HG03045 (cell line): ENCODE results near the gene CFHR5.
"Not testable (repeated sequence)": the region's sequence is repeated elsewhere in the genome, so short reads cannot be mapped to it uniquely, and the experiment has no call there.

Experiments
- ATAC-seq: cut with Tn5 transposase; IDR thresholded peaks from one replicate; pipeline ENCODE4 v1.9.1; 2021; ENCODE audit warnings: mild to moderate bottlenecking, moderate library complexity; ENCODE audit not compliant: unreplicated experiment

CFHR5 gene

DNA sequence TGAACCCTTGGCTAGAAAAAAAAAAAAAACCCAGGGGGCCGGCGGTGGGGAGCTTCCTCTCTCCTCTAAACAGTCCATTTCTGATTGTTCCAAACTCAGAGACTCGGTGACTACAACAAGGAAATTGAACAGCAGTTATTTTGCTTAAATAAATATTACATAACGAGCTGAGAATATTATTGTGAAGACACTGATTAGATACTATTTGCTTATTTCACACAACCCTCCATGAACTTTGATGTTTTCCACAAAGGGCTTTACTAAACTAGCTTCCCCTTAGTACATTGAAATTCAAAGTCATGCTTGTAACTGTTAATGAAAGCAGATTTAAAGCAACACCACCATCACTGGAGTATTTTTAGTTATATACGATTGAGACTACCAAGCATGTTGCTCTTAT lies at the start of gene CFHR5:
CFHR5 (plus strand) TSS at position 279 of the 400 bp plus-strand sequence; CDS start at position 388, 109 bp downstream.
- no peak for ATAC-seq

DNA sequence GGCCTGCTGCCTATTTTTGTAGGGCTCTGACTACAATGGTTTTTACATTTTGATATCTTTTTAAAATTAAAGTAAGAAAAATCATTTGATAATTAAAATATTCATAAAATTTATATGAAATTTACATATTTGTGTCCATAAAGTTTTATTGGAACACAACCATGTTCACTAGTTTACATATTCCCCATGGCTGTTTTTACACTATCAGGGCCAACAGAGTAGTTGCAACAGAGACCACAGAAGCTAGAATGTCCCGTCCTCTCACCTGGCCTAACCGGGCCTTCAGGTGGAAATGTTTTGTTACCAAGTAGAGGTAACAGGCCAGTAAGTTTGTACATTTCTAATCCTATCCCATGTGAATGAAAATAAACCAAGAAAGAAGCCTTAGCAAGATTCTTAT lies 44.5 kb upstream of the CFHR5 start:
- not testable (repeated sequence) for ATAC-seq

DNA sequence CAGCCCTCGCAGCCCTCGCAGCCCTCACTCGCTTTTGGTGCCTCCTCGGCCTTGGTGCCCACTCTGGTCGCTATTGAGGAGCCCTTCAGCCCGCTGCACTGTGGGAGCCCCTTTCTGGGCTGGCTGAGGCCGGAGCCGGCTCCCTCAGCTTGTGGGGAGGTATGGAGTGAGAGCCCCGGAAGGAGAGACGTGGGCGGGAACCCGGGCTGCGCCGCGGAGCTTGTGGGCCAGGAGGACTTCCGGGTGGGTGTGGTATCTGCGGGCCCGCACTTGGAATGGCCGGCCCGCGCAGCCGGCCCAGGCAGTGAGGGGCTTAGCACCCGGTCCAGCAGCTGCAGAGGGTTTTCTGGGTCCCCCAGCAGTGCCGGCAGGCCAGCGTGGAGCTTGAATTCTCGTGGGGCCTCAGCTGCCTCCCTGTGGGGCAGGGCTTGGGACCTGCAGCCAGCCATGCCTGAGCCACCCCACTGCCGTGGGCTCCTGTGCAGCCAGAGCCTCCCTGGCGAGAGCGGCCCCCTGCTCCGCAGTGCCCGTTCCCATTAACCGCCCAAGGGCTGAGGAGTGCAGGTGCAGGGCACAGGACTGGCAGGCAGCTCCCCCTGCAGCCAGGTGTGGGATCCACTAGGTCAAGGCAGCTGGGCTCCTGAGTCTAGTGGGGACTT lies 43.7 kb upstream of the CFHR5 start:
- no peak for ATAC-seq

DNA sequence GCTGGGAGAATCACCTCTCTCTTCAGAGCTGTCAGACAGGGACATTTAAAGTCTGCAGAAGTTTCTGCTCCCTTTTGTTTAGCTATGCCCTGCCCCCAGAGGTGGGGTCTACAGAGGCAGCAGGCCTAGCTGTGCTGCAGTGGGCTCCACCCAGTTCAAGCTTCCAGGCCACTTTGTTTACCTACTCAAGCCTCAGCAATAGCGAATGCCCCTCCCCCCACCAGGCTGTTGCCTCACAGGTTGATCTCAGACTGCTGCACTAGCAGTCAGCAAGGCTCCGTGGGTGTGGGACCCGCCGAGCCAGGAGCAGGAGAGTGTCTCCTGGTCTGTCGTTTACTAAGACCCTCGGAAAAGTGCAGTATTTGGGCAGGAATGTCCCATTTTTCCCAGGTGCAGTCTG lies 35.9 kb upstream of the CFHR5 start:
- not testable (repeated sequence) for ATAC-seq

DNA sequence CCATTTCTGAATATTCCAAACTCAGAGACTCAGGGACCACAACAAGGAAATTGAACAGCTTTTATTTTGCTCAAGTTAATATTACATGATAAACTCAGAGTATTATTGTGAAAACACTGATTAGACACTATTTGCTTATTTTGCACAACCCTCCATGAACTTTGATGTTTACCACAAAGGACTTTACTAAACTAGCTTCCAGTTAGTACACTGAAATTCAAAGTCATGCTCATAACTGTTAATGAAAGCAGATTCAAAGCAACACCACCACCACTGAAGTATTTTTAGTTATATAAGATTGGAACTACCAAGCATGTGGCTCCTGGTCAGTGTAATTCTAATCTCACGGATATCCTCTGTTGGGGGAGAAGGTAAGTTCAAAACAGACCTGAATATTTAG lies 33.8 kb upstream of the CFHR5 start, which contains the start of gene CFHR2:
CFHR2 (plus strand) TSS at position 171 of the 400 bp plus-strand sequence; CDS start at position 314, 143 bp downstream.
- ATAC-seq, result not testable (repeated sequence)

DNA sequence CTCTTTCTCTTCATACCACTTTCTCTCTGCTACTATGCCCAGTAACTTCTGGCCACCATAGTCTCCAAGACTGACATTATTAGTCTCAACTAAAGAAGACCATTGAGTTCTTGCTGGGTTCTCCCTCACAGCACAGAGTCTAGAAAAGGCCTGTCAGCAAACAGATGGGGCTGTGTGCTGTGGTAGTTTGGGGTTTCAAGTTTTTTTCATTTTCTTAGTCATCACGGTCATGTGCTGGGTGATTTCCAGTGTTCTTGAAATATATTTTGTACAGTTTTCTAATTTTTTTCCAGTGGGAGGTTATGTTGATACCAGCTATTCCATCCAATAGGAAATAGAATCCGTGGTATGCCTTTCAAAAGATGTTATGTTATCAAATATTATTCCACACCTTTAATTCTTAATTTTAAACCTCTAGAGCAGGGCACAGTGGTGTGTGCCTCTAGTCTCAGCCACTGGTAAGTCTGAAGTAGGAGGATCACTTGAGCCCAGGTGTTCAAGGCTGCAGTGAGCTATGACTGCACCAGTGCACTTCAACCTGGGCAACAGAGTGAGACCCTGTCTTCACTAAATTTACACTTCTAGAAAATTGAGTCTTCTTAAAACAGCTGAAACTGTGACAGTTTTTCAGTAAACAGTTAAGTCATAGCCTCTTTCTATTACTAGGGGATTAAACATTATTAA lies 25.5 kb upstream of the CFHR5 start:
- ATAC-seq, result peak; percentile 85

DNA sequence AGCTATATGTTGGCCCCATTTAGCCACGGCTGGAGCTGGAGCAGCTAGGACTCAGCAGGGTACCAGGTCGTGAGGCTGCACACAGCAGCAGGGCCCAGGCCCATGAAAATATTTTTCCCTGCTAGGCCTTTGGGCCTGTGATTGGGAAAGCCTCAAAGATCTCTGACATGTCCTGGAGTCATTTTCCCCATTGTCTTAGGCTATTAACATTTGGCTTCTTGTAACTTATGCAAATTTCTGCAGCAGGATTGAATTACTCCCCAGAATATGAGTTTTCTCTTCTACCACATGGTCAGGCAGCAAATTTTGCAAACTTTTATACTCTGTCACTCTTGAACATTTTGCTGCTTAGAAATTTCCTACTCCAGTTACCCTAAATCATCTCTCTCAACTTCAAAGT lies 22.6 kb upstream of the CFHR5 start:
- ATAC-seq, result no peak

DNA sequence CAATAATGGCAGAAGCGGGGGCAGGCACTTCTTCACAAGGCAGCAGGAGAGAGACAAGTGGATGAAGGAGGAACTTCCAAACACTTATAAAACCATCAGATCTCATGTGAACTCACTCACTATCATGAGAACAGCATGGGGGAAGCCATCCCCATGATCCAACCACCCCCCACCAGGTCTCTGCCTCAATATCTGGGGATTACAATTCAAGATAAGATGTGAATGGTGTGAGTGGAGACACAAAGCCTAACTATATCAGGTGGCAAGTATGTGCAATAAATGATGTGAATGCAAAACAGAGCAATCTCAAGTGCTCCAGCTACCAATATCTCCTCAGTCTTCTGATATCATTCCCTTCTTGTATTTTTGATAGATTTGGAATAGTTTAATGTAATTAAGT lies 21.4 kb upstream of the CFHR5 start:
- ATAC-seq, result no peak

DNA sequence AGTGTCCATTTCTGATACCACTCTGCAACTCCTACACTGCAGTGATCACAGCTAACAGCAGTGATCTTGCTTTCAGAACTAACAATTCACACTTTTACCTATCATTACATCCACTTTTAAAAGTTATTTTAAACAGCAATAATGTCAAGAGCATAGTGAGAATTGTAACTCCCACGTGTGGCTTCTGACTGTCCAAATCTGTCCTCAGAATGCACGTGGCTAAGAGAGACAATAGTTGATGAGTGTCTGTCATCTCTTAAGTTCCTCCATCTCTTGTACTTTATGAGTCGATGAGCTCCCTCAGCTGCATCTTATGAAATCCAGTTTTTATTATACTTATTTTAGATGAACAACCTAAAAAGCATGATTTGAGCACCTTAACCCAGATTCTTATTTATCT lies 16.5 kb upstream of the CFHR5 start:
- no peak for ATAC-seq

DNA sequence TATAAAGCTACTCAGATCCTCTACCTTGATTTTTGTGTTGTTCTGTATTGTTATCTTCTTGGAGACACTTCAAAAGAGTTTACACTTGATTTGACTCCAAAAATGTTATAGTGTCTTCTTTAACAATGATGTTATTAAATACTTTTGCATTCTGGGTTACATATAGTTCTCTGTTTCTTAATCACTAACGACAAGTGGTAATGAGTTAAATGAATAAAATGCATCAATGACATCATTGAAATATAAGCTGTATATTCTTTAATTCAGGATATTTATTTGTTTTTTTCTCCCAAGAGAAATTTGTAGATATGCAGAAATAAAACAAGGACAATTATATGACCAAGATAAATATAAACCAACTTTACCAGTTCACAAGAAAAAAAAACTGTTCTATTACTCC lies 7.2 kb upstream of the CFHR5 start:
- ATAC-seq, result no peak

DNA sequence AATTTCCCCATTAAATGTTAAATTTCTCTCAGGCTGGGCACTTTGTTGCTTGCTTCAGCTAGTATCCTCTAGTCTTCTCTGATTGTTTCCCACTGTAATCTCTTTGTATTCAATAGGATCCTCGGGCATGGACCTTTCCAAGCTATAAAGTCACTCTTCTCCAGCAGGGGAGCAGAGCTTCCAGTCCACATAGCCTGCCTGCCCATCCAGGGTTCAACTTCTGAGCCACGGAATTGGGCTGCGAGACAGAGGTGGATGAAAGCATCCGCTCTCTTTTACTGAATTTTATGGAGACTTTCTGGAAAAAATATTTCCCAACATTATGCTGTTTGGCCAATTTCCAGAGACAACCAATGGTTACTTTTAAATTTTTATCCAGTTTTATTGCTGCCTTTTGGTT lies 1.1 kb upstream of the CFHR5 start:
- ATAC-seq, result no peak

DNA sequence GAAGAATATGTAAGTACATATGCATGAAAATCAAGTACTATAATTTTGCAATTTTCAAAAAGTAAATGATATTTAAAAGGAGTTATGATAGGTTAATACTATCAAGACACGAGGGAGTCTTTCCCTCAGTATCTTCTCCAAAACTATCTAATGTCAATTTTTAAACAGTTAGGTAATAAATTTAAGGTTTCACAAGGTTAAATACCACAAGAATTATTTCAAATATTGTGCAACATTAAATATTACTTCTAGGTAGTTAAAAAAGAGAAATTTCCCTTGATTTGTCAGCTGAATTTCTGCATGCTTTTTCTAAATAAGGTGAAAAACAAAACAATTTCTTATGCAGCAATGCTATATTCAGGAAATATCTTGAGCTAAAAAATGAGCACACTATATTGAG lies 3.5 kb downstream of the CFHR5 start:
- no peak for ATAC-seq

DNA sequence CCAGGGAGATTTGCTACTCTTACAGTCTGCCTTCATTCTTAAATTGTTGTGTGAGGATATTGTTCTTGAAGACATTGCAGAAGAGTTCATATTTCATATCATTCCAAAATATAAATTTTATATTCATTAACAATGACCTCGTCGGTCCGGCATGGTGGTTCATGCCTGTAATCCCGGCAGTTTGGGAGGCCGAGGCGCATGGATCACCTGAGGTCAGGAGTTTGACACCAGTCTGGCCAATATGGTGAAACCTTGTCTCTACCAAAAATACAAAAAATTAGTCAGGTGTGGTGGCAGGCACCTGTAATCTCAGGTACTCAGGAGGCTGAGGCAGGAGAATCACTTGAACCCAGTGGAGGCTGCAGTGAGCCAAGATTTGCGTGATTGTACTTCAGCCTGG lies 4.9 kb downstream of the CFHR5 start:
- ATAC-seq, result not testable (repeated sequence)

DNA sequence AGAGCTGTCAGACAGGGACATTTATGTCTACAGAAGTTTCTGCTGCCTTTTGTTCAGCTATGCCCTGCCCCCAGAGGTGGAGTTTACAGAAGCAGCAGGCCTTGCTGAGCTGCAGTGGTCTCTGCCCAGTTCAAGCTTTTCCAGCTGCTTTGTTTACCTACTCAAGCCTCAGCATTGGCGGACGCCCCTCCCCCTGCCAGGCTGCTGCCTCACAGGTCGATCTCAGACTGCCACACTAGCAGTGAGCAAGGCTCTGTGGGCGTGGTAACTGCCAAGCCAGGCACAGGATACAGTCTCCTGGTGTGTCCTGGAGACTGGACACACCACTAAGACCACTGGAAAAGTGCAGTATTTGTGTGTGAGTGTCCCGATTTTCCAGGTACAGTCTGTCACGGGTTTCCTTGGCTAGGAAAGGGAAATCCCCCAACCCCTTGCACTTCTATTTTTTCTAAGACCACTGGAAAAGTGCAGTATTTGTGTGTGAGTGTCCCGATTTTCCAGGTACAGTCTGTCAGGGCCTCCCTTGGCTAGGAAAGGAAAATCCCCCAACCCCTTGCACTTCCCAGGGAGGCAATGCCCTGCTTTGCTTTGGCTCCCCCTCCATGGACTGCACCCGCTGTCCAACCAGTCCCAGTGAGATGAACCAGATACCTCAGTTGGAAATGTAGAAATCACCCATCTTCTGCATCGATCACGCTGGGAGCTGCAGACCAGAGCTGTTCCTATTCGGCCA lies 14.7 kb downstream of the CFHR5 start:
- ATAC-seq, result not testable (repeated sequence)

DNA sequence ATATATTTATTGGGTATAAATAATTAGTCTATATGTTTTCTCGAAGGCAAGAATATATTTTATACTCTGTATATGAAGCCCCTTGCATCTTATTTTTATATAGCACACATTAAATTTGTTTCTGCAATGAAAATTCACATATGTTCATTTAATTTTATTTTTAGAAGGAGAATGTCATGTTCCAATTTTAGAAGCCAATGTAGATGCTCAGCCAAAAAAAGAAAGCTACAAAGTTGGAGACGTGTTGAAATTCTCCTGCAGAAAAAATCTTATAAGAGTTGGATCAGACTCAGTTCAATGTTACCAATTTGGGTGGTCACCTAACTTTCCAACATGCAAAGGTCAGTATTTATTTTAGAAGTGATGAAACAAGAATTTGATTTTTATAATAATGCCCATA lies 16.6 kb downstream of the CFHR5 start:
- no peak for ATAC-seq

DNA sequence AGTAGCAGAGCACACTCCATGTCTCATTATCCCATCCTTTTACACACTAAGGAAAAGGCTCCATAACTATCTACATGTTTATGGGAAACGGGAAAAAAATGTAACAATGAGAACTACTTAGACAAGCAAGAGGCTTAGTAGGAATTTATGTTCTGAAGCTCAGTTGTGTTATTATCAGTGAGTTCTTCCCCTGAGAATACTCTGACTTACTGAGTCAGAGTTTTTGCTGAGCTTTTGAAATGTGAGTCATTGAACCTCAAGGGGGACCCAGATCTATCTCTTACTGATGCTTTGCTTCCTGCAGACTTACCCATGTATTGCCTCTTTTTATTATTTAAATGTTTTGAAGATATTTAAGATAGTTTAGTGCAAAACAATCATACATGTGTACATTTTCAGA lies 20.1 kb downstream of the CFHR5 start:
- ATAC-seq, result no peak

DNA sequence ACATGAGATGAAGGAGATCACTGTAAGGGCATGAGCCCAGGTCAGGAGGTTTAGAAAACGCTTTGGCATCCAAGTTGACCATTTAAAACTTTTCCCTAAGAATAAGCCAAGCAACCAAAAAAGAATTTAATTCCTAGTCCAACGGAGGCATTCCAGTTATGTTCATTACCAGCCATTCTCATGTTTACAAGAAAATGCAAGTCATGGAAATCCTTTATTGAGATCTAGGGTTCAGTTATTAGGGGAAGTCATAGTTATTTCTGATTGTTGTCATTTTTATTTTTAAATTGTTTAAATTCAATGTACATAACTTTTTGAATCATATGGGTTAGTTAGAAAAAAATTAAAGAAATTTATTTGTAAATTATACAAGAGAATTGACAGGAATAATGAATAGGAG lies 24.5 kb downstream of the CFHR5 start:
- ATAC-seq, result no peak

DNA sequence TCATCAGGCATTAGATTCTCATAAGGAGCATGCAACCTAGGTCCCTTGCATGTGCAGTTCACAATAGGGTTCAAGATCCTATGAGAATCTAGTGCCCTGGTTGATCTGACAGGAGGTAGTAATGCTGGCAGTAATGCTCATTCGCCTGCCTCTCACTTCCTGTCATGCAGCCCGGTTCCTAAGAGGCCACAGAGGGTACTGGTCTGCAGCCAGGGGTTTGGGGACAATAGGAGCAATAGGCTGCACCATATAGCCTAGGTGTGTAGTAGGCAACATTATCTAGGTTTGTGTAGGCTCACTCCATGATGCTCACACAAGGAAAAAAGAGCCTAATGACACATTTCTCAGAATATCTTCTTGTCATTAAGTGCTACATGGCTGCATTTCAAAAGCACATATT lies 25.8 kb downstream of the CFHR5 start:
- ATAC-seq, result no peak

DNA sequence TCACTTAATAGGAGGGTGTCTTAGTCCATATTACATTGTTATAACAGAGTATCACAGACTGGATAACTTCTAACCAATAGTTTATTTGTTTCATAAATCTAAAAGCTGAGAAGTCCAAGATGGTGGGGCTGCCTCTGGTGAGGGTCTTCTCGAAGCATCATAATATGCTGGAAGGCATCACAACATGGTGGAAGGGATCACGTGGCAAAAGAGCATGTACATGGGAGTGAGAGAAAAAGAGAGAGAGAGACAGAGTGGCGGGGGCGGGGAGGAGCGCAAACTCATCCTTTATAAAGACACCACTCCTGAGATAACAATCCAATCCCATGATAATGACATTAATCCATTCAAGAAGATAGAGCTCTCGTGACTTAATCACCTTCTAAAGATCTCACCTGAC lies 31.5 kb downstream of the CFHR5 start:
- no peak for ATAC-seq

DNA sequence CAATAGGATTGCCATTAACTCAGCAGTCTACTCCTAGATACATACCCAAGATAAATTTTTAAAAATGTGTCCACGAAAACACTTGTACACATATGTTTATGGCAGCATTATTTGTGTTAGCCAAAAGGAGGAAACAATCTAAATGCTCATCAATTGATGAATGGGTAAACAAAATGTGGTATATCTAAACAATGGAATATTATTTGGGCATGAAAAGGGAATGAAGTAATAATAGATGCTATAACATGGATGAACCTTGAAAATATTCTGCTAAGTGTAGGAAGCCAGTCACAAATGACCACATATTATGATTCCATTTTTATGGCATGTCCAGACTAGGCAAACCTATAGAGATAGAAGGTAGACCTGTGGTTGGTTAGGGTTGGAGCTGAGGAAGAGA lies 34.3 kb downstream of the CFHR5 start:
- ATAC-seq, result no peak

DNA sequence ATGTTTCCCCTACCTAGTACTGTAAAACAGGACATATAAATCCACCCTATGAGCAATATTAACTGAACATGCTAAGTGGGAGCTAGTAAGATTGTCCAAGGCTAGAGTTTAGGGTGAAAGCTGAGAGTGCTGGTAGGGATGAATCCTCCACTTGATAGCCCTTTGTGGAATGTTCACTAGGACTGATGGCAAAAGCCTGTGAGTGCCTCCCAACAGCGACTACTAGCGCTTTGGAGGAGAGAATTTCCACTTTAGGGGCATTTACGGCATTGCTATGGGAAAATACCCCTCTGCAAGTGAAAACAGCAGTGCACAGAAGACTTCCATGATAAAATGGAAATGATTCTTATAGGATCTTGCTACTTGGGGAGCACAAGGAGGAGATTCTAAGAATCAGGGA lies 35.9 kb downstream of the CFHR5 start:
- no peak for ATAC-seq

DNA sequence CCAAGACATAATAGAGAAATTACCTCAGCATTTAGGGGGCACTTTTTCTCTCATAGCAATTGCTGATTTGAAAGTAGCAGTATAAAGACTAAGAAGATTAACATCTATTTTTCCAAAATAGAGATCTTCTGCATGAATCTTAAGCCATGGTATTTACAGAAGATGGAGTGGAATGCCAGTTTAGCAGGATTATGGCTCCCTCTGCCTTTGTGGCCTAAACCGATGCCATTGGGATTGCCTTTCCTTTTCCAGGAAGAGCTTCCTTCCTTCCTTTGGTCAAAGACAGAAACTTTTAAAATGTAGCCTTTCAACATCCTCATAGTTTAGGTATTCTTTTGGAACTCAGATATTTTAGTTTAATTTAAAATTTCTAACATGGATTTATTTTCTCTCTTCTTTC lies 39.4 kb downstream of the CFHR5 start:
- ATAC-seq, result no peak
